Lower lobe of right lung (tissue), 2 donors: Measurements from ENCODE around the gene KLC4. TPM values are rescaled to one million over a fixed set of nuclear protein-coding genes. Genes with fewer than 3 reads are reported as not detected.

Source experiments
- ATAC-seq, 2 donors: fragments of 200-7000 bp; cut with Tn5 transposase; one replicate each; pipeline ENCODE4 v1.9.1; 2020 to 2022; ENCODE audit warnings: mild to moderate bottlenecking in 2 of 2, moderate library complexity in 2 of 2
- DNase-seq: peaks from one replicate; pipeline ENCODE4 v3.0.0-alpha.2; 2020
- H3K27ac ChIP-seq: fragments of 200-600 bp; one replicate; pipeline ENCODE4 v1.8.0; 2022
- H3K27me3 ChIP-seq: fragments of 200-600 bp; one replicate; pipeline ENCODE4 v1.8.0; 2022; ENCODE audit warnings: low read depth
- H3K36me3 ChIP-seq: fragments of 200-600 bp; one replicate; pipeline ENCODE4 v1.8.0; 2022; ENCODE audit warnings: mild to moderate bottlenecking
- H3K4me1 ChIP-seq: fragments of 200-600 bp; one replicate; pipeline ENCODE4 v1.8.0; 2022
- H3K4me3 ChIP-seq: fragments of 200-600 bp; one replicate; pipeline ENCODE4 v1.8.0; 2022; ENCODE audit warnings: mild to moderate bottlenecking
- H3K9me3 ChIP-seq: fragments of 200-600 bp; one replicate; pipeline ENCODE4 v1.8.0; 2022
- intact Hi-C: fragments of 100-400 bp; cut with DNase I; formaldehyde crosslinking; loops from one replicate; pipeline ENCODE4 v1.11.0; 2022
- total RNA-seq: library from RNA; stranded (reverse); fragmentation: NEBNext Ultra II Directional; extraction: Animal tissue kit (Norgen Biotek cat#: 25700); gene quantifications from one replicate; pipeline ENCODE4 v1.2.1, GENCODE V29; 2021
- TF ChIP-seq, protein P1 (sequence below): fragments of 200-600 bp; IDR thresholded peaks from one replicate; pipeline ENCODE4 v1.8.0; 2022; ENCODE audit warnings: antibody characterized with exemption, mild to moderate bottlenecking
- donor health status: DM: no; HTN: yes; CAD: no; lungs with severe emphysema.

Gene KLC4
- total RNA-seq, 1 donor from 2014 or later = 45.2 TPM

DNA sequence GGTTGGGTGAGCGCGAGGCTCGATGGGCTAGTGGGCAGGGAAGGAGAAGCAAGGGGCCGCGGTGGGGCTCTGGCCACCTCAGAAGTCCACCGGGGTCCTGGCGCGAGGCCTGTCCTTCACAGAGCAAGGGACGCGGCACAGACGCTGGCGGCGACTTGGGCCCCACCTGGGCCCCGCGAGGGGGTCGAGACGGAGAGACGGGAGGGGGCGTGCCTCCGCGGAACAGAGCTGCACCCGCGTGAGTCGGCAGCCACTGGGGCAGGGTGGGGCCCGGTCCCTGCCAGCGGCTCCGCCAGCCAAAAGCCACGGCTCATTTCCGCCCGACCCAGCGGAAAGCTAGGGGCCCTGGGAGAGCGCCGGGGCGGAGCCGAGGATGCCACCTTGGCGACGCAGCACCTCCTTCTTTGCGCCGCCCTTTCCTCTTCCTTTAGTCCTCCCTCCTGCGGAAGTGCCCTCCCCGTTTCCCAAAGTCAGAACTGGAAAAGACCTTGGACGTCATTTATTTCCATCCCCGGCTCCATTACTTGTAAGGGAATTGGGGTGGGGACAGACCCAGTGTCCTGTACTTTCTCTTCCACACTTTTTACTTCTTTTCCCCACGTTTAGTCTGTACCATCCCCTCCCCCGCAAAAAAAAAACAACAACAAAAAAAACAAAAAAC is 5.8 kb upstream of the KLC4 start, which contains the start of gene CUL7:
Gene CUL7, minus strand, starts transcription at position 307 of the 661 bp plus-strand sequence. CDS start 1,063 bp downstream, outside the sequence.
- ATAC-seq = peak; percentile 97 to 98
- Histone ChIP-seq H3K4me3 (peak within 1 kb of the TSS; percentile 86), H3K36me3 (peaks cover 57% of the 10 kb centered on the region), H3K9me3 (no peaks in the 10 kb centered on the region), H3K27me3 (no peaks in the 10 kb centered on the region), H3K4me1 (peaks cover 21% of the 10 kb centered on the region), H3K27ac (peak within 1 kb of the TSS; percentile 95)
- intact Hi-C loops = no loop called here
- TF ChIP-seq, protein P1, sequence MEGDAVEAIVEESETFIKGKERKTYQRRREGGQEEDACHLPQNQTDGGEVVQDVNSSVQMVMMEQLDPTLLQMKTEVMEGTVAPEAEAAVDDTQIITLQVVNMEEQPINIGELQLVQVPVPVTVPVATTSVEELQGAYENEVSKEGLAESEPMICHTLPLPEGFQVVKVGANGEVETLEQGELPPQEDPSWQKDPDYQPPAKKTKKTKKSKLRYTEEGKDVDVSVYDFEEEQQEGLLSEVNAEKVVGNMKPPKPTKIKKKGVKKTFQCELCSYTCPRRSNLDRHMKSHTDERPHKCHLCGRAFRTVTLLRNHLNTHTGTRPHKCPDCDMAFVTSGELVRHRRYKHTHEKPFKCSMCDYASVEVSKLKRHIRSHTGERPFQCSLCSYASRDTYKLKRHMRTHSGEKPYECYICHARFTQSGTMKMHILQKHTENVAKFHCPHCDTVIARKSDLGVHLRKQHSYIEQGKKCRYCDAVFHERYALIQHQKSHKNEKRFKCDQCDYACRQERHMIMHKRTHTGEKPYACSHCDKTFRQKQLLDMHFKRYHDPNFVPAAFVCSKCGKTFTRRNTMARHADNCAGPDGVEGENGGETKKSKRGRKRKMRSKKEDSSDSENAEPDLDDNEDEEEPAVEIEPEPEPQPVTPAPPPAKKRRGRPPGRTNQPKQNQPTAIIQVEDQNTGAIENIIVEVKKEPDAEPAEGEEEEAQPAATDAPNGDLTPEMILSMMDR = no peak
- DNase-seq = peak; percentile 96

DNA sequence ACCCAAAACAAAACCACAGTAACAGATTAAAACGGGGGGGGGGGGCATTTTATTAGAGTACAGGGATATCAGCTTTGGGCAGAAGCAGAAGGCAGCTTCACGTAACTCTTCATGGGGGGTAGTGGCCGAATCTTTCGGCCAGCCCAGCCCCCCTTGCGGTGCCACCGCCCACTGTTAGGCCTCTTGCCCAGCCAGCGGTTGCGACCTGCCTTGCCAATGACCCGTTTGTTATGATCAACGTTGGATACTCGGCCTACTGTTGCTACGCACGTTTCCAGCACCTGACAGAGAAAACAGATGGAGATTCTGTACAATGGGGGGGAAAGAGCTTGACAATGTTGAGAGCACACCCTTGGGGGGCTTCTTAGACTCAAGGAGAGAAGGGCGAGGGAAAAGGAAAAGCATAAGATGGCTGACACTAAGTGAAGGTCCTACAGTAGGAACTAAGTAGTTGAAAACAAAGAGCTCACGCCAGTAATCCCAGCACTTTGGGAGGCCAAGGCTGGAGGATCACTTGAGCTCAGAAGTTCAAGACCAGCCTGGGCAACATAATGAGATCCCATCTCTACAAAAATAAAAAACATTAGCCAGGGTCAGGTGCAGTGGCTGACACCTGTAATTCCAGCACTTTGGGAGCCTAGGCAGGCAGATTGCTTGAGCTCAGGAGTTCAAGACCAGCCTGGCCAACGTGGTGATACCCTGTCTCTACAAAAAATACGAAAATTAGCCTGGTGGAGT is 5.1 kb upstream of the KLC4 start:
- TF ChIP-seq, protein P1 = no peak
- intact Hi-C loops = no loop called here
- H3K4me3 ChIP-seq = peak overlapping the region; percentile 86
- DNase-seq (no peak), ATAC-seq (no peak)
- H3K4me1 ChIP-seq = peaks cover 23% of the 10 kb centered on the region
- H3K9me3 ChIP-seq = no peaks in the 10 kb centered on the region
- no peaks in the 10 kb centered on the region for H3K27me3 ChIP-seq
- H3K36me3 ChIP-seq = peaks cover 50% of the 10 kb centered on the region
- peak overlapping the region; percentile 95 for H3K27ac ChIP-seq

DNA sequence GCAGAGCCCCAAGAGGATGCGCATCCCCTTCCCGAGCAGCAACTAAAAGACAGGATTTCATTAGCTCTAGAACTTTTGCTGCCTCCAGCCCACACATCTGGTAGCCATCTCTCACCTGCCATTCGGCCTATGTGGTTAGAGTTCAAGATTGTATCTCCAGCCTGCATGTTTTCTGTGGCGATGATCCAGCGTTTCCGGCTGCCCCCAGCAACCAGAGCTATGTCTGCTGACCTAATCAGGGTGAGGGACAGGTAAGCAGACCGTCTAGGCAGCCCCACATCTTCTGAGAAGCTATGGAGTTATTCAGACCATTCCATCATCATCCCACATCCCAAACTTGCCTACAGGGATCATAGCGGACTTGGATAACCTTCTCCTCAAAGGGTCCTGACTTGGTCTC is 3.5 kb upstream of the KLC4 start:
- DNase-seq (no peak), ATAC-seq (no peak)
- H3K9me3 ChIP-seq = no peaks in the 10 kb centered on the region
- H3K4me3 ChIP-seq = no peak overlapping the region
- TF ChIP-seq, protein P1 = no peak
- peaks cover 35% of the 10 kb centered on the region for H3K4me1 ChIP-seq
- intact Hi-C loops = no loop called here
- peaks cover 38% of the 10 kb centered on the region for H3K36me3 ChIP-seq
- no peak overlapping the region for H3K27ac ChIP-seq
- no peaks in the 10 kb centered on the region for H3K27me3 ChIP-seq

DNA sequence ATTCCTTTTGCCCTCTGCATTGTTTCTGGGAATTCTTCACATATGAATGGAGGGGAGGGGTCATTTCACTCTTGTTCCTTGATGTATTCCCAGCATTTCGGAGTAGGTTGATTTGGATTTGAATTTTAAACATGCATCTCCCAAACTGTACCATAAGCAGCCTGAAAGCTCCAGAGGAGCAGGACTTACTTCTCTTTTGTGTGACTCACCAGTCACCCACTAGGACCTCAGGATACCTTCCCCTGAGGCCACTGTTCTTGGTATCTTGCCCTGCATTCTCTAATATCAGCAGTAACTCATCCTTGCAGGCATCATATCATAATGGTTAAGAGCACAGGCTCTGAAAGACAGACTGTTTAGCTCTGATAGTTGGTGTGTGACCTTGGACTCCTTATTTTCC is 900 bp upstream of the KLC4 start:
- intact Hi-C loops = no loop called here
- no peak for ATAC-seq

DNA sequence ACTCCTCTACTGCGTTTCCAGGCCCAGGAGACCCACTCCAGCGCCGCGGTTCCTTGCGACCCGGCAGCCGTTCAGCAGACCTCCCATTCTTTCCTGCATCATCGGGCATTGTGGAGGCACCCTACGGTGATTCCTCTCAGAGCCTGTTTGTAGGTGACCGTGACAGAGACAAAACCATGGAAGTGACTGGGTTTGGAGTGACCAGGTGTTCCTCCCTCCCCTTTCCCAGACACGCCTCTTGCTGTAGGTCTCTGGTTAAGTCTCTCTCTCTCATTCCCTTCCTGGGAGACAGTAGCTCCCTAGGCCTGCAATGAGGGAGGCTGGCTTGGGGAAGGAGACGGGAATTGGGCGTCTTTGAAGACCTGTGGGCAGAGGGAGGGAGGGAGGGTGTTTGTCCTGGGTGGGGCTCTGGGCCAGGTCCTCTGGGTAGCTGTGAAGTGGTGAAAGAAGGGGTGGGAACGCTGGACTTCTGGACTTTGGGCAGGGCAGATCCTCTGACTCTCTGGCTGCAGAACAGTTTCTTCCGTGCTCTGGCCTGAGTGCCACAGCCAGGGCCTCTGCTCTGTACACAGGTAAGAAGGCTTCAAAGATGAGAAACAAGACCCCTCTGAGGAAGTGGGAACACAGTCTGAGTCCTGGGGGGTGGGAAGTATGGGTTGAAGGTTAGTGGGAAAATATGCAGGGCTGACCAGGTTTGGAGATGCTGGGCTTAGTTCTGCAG is 763 bp downstream of the KLC4 start:
- peaks cover 51% of the 10 kb centered on the region for H3K36me3 ChIP-seq
- H3K27me3 ChIP-seq = no peaks in the 10 kb centered on the region
- ATAC-seq (peak; percentile 58 to 64), DNase-seq (peak; percentile 67)
- H3K9me3 ChIP-seq = no peaks in the 10 kb centered on the region
- H3K27ac ChIP-seq = peak overlapping the region; percentile 89
- intact Hi-C loops = no loop called here
- TF ChIP-seq, protein P1 = no peak
- H3K4me1 ChIP-seq = peaks cover 26% of the 10 kb centered on the region
- H3K4me3 ChIP-seq = peak overlapping the region; percentile 83

More for the DNA sequence above, 900 bp upstream of the KLC4 start:
- Histone ChIP-seq H3K9me3 (no peaks in the 10 kb centered on the region), H3K4me3 (peak overlapping the region; percentile 83), H3K27ac (peak overlapping the region; percentile 89), H3K4me1 (peaks cover 26% of the 10 kb centered on the region), H3K27me3 (no peaks in the 10 kb centered on the region), H3K36me3 (peaks cover 46% of the 10 kb centered on the region)
- DNase-seq = no peak
- TF ChIP-seq, protein P1 = no peak
